K562 (cell line): ENCODE measurements around the gene DCAF10. TPM values are rescaled to one million over a fixed set of nuclear protein-coding genes. Genes with fewer than 3 reads are reported as not detected.

Experiments
- ATAC-seq: fragments of 200-7000 bp; cut with Tn5 transposase; 3 replicates; pipeline ENCODE4 v1.9.1; 2020; ENCODE audit warnings: moderate library complexity
- BruUV-seq: library from RNA; stranded (reverse); fragments of 400-500 nt; replicated peaks from 2 replicates; lab custom pipeline; 2021; lab: Mats Ljungman, UMichigan
- CTCF ChIA-PET: fragments of 300-600 bp; formaldehyde crosslinking; extraction: SDS; loops from one replicate; lab custom pipeline; 2021; ENCODE audit warnings: low intra/inter-chr PET ratio; lab: Yijun Ruan, JAX
- POLR2A ChIA-PET: fragments of 300-600, 350-650 bp; sonication (Branson Sonifier 250); formaldehyde crosslinking; extraction: SDS; loops from one replicate; lab custom pipeline; 2021; ENCODE audit warnings: antibody characterized with exemption, inconsistent platforms; lab: Yijun Ruan, JAX
- DNase-seq, 4 experiments: peaks; one replicate each; pipeline versions ENCODE4 v3.0.0 to v3.0.0-alpha.2; 2011 to 2018; ENCODE audit warnings: low spot score in 3 of 4, mixed read lengths in 3 of 4; ENCODE audit errors: extremely low read depth in 1 of 4
- FAIRE-seq: peaks from 2 replicates; lab custom pipeline; 2011; peaks lifted over from hg19 to GRCh38; lab: Jason Lieb, UNC
- H2AFZ ChIP-seq: 2 replicates; pipeline ENCODE4 v1.6.0; 2011; ENCODE audit warnings: low read depth, low read length, control low read depth, inconsistent platforms
- H3K27ac ChIP-seq: fragments of 200-600 bp; 3 replicates; pipeline ENCODE4 v1.8.0; 2011; ENCODE audit warnings: low read depth, mild to moderate bottlenecking, control low read depth, inconsistent platforms, low read length, moderate library complexity, mixed read lengths; ENCODE audit errors: extremely low read depth
- H3K27me3 ChIP-seq, 2 experiments: fragments of 300-600 bp in 1 of 2; 2 replicates in 1 of 2; 3 replicates in 1 of 2; pipeline versions ENCODE4 v1.6.0 to v1.8.0; 2011; ENCODE audit warnings: inconsistent platforms in 2 of 2, low read length in 2 of 2, mild to moderate bottlenecking in 1 of 2, mixed read lengths in 1 of 2, moderate library complexity in 1 of 2; ENCODE audit not compliant: control insufficient read depth in 2 of 2, insufficient read depth in 2 of 2
- H3K36me3 ChIP-seq: fragments of 300-600 bp; 3 replicates; pipeline ENCODE4 v1.8.0; 2011; ENCODE audit warnings: mild to moderate bottlenecking, low read length, inconsistent platforms; ENCODE audit not compliant: control insufficient read depth, insufficient read depth
- H3K4me1 ChIP-seq, 2 experiments: fragments of 200-600 bp in 1 of 2; replicated peaks in 1 of 2; 2 replicates in 1 of 2; 3 replicates in 1 of 2; pipeline versions ENCODE4 v1.5.1 to v1.8.0; 2011; ENCODE audit warnings: inconsistent platforms in 2 of 2, low read length in 2 of 2, mild to moderate bottlenecking in 1 of 2, mixed read lengths in 1 of 2, moderate library complexity in 1 of 2; ENCODE audit not compliant: control insufficient read depth in 2 of 2, insufficient read depth in 2 of 2
- H3K4me2 ChIP-seq: 2 replicates; pipeline ENCODE4 v1.6.1; 2011; ENCODE audit warnings: low read length, control low read depth, inconsistent platforms, mixed read lengths; ENCODE audit not compliant: insufficient read depth
- H3K4me3 ChIP-seq: fragments of 200-600 bp; sonication (generic), shearing (Covaris generic); 2 replicates; pipeline ENCODE4 v1.5.1; 2016; ENCODE audit warnings: control low read depth, inconsistent platforms
- H3K79me2 ChIP-seq: fragments of 200-600 bp; 3 replicates; pipeline ENCODE4 v1.8.0; 2011; ENCODE audit warnings: low read length, inconsistent platforms; ENCODE audit not compliant: control insufficient read depth, insufficient read depth
- H3K9ac ChIP-seq, 2 experiments: 2 replicates each; pipeline versions ENCODE4 v1.6.0 to v1.6.1; 2011; ENCODE audit warnings: low read depth in 2 of 2, low read length in 2 of 2, control low read depth in 1 of 2, inconsistent platforms in 1 of 2, mild to moderate bottlenecking in 1 of 2, mixed read lengths in 1 of 2; ENCODE audit not compliant: insufficient read depth in 1 of 2
- H3K9me1 ChIP-seq: one replicate; pipeline ENCODE4 v1.6.0; 2011; ENCODE audit warnings: inconsistent platforms, mild to moderate bottlenecking, low read length, moderate library complexity; ENCODE audit not compliant: control insufficient read depth, insufficient read depth
- H3K9me3 ChIP-seq: replicated peaks from 2 replicates; pipeline ENCODE4 v1.5.1; 2011; ENCODE audit warnings: low read depth, low read length, inconsistent platforms; ENCODE audit not compliant: control insufficient read depth, insufficient read depth
- H4K20me1 ChIP-seq: replicated peaks from 2 replicates; pipeline ENCODE4 v1.6.1; 2011; ENCODE audit warnings: low read length, inconsistent platforms, mixed read lengths; ENCODE audit not compliant: control insufficient read depth, insufficient read depth
- ATF3 ChIP-seq, 2 experiments: fragments of 450-650 bp in 1 of 2; sonication (generic) in 1 of 2; formaldehyde crosslinking in 1 of 2; IDR thresholded peaks in 1 of 2; conservative IDR thresholded peaks in 1 of 2; 2 replicates each; pipeline versions ENCODE4 v1.6.1 to v1.8.1; 2016 to 2023; ENCODE audit warnings: mild to moderate bottlenecking in 2 of 2, moderate library complexity in 2 of 2, inconsistent platforms in 1 of 2, missing genetic modification reagents in 1 of 2
- BMI1 ChIP-seq: fragments of 150-350 bp; IDR thresholded peaks from 2 replicates; pipeline ENCODE4 v1.6.1; 2014; ENCODE audit warnings: low read length
- CGGBP1 ChIP-seq: fragments of 250-450 bp; sonication (Bioruptor Pico); IDR thresholded peaks from 2 replicates; pipeline ENCODE4 v1.9.0; 2021; ENCODE audit warnings: mild to moderate bottlenecking
- ETS1 ChIP-seq: conservative IDR thresholded peaks from 2 replicates; pipeline ENCODE4 v1.6.1; 2011; ENCODE audit warnings: low read depth, mild to moderate bottlenecking, low read length; ENCODE audit not compliant: control insufficient read depth
- HDAC3 ChIP-seq: fragments of 450-650 bp; IDR thresholded peaks from 2 replicates; pipeline ENCODE4 v1.6.1; 2018; ENCODE audit warnings: borderline replicate concordance, mild to moderate bottlenecking, moderate library complexity; ENCODE audit not compliant: partially characterized antibody
- HEY1 ChIP-seq: fragments of 250-450 bp; sonication (Bioruptor Pico); IDR thresholded peaks from 2 replicates; pipeline ENCODE4 v1.5.0; 2020; ENCODE audit warnings: mild to moderate bottlenecking, moderate library complexity, borderline replicate concordance
- HNRNPUL1 ChIP-seq: fragments of 200-400 bp; formaldehyde crosslinking; IDR thresholded peaks from 2 replicates; pipeline ENCODE4 v1.6.1; 2017; ENCODE audit warnings: low read length
- KDM2B ChIP-seq: fragments of 250-450 bp; sonication (Bioruptor Pico); IDR thresholded peaks from 2 replicates; pipeline ENCODE4 v1.8.0; 2021; ENCODE audit warnings: mild to moderate bottlenecking, moderate library complexity
- KDM5B ChIP-seq: fragments of 200-600 bp; sonication (generic); IDR thresholded peaks from 2 replicates; pipeline ENCODE4 v1.6.1; 2012; ENCODE audit warnings: low read depth, mild to moderate bottlenecking, moderate library complexity, low read length, control low read depth, inconsistent platforms; ENCODE audit not compliant: insufficient replicate concordance
- TEAD4 ChIP-seq, 2 experiments: sonication (generic) in 1 of 2; formaldehyde crosslinking in 1 of 2; IDR thresholded peaks; 2 replicates each; pipeline versions ENCODE4 v1.6.1 to v1.8.0; 2012 to 2022; ENCODE audit warnings: borderline replicate concordance in 1 of 2, inconsistent platforms in 1 of 2, low read length in 1 of 2, mild to moderate bottlenecking in 1 of 2, missing genetic modification reagents in 1 of 2
- YY1 ChIP-seq, 3 experiments: IDR thresholded peaks; 2 replicates each; pipeline ENCODE4 v1.6.1; 2011; ENCODE audit warnings: low read length in 2 of 3, mild to moderate bottlenecking in 2 of 3, moderate library complexity in 2 of 3, borderline replicate concordance in 1 of 3, control low read depth in 1 of 3, low read depth in 1 of 3; ENCODE audit not compliant: insufficient read depth in 3 of 3, insufficient replicate concordance in 2 of 3, control insufficient read depth in 1 of 3, insufficient read length in 1 of 3; ENCODE audit errors: extremely low read depth in 1 of 3
- ZC3H8 ChIP-seq: fragments of 450-650 bp; IDR thresholded peaks from 2 replicates; pipeline ENCODE4 v1.6.1; 2017
- ZNF584 ChIP-seq: fragments of 200-800 bp; sonication (Bioruptor generic); IDR thresholded peaks from 2 replicates; pipeline ENCODE4 v1.6.1; 2016; ENCODE audit warnings: low read depth, mild to moderate bottlenecking, missing genetic modification characterization, missing compliant biosample characterization
- ZNF589 ChIP-seq: fragments of 200-800 bp; sonication (Bioruptor generic); IDR thresholded peaks from 2 replicates; pipeline ENCODE4 v1.6.1; 2016; ENCODE audit warnings: low read depth, missing genetic modification characterization, missing compliant biosample characterization
- WGBS: fragments of 100-300 bp; shearing (Covaris generic); methylation state at CpG from one replicate; pipeline ENCODE4 v1.1.6; 2016; ENCODE audit warnings: low coverage, mixed read lengths; ENCODE audit not compliant: insufficient coverage; ENCODE audit errors: missing lambda C conversion rate; 5-methylcytosine and 5-hydroxymethylcytosine counted together
- in situ Hi-C: fragments of 300-500 bp; cut with MboI; formaldehyde crosslinking; loops from 4 replicates; pipeline ENCODE4 v1.15.0; 2018; ENCODE audit warnings: inconsistent platforms, mixed read lengths
- intact Hi-C: fragments of 100-400 bp; cut with micrococcal nuclease; formaldehyde crosslinking; loops from 2 replicates; pipeline ENCODE4 v1.14.2; 2022
- polyA plus RNA-seq, 8 experiments: library from polyadenylated mRNA; depleted of rRNA in 4 of 8; stranded (reverse) in 5 of 8; unstranded in 3 of 8; fragments of >200 nt; fragmentation: Nextera tagmentation in 2 of 8; fragmentation: Illumina TruSeq in 1 of 8; extraction: Ambion mirVana in 2 of 8; extraction: Trizol in 1 of 8; gene quantifications; 2 replicates each; pipeline versions ENCODE4 v1.2.1 to v1.2.3, GENCODE V29; 2011 to 2014; ENCODE audit warnings: inconsistent platforms in 1 of 8, missing spikeins in 1 of 8
- total RNA-seq, 7 experiments: library from RNA; depleted of rRNA in 6 of 7; stranded (reverse); fragments of >200 nt in 6 of 7; fragmentation: Illumina TruSeq in 2 of 7; extraction: Trizol in 2 of 7; gene quantifications; 2 replicates each; pipeline versions ENCODE4 v1.2.1 to v1.2.3, GENCODE V29; 2011 to 2021; ENCODE audit warnings: low replicate concordance in 1 of 7

Gene DCAF10
- total and polyA plus RNA-seq, 9 of the 15 experiments (the other 6 are each of a cell fraction or from before 2014, with no cell fraction given): 6.8 to 40.1 (median 16.9) TPM

GRCh38 chr9:37862530-37862929, 61.9 kb downstream of the DCAF10 start:
- H4K20me1 ChIP-seq: no peaks in the 10 kb centered on the region
- H3K36me3 ChIP-seq: peaks cover 68% of the 10 kb centered on the region
- ChIA-PET POLR2A (interaction anchor here (1.1 kb wide), 1 partner anchor 14 kb away, joined by 3 read pairs; no protein-coding TSS in a partner anchor), CTCF (no interaction called here)
- DNase-seq: no peak
- ATAC-seq: no peak
- H3K9me3 ChIP-seq: no peaks in the 10 kb centered on the region
- H3K4me2 ChIP-seq: no peak overlapping the region
- H3K4me1 ChIP-seq: no peaks in the 10 kb centered on the region
- no peak for FAIRE-seq
- in situ Hi-C loops (no loop called here), intact Hi-C loops (no loop called here)
- H3K9me1 ChIP-seq: peaks cover 3% of the 10 kb centered on the region
- TF ChIP-seq KDM2B (no peak), ATF3 (IDR thresholded peaks at IDR 0.05) (no peak), ATF3 (CRISPR knock-in tag; conservative IDR thresholded peaks at IDR 0.05) (no peak), ZNF589 (CRISPR knock-in tag) (no peak), KDM5B (no peak), ETS1 (no peak), HEY1 (CRISPR knock-in tag) (no peak), ZNF584 (CRISPR knock-in tag) (no peak), ZC3H8 (no peak), TEAD4 (IDR thresholded peaks at IDR 0.05; ENCODE audit: low read length) (no peak), TEAD4 (CRISPR knock-in tag; IDR thresholded peaks at IDR 0.05; ENCODE audit: borderline replicate concordance) (no peak), BMI1 (no peak), HNRNPUL1 (no peak), CGGBP1 (CRISPR knock-in tag) (no peak), YY1 (IDR thresholded peaks at IDR 0.05; ENCODE audit: borderline replicate concordance in 1 of 3, control insufficient read depth in 1 of 3, extremely low read depth in 1 of 3, insufficient read depth in 3 of 3, insufficient read length in 1 of 3, insufficient replicate concordance in 2 of 3, low read depth in 1 of 3, low read length in 2 of 3) (no peak), HDAC3 (no peak)
- H3K27ac ChIP-seq: no peak overlapping the region
- no TSS peak for BruUV-seq
- H3K4me3 ChIP-seq: no peak overlapping the region
- WGBS: 86% methylated on average over 3 of the region's 3 CpGs
- H3K9ac ChIP-seq: no peak overlapping the region
- no peaks in the 10 kb centered on the region for H3K27me3 ChIP-seq
- no peaks in the 10 kb centered on the region for H3K79me2 ChIP-seq
- H2AFZ ChIP-seq: no peak overlapping the region
